Medulla oblongata (tissue), 1 donor: Measurements from ENCODE around the gene SULT4A1.

ENCODE experiments used
- DNase-seq: peaks from one replicate; pipeline ENCODE4 v3.0.0-alpha.2; 2015; ENCODE audit errors: extremely low spot score

The SULT4A1 gene

DNA sequence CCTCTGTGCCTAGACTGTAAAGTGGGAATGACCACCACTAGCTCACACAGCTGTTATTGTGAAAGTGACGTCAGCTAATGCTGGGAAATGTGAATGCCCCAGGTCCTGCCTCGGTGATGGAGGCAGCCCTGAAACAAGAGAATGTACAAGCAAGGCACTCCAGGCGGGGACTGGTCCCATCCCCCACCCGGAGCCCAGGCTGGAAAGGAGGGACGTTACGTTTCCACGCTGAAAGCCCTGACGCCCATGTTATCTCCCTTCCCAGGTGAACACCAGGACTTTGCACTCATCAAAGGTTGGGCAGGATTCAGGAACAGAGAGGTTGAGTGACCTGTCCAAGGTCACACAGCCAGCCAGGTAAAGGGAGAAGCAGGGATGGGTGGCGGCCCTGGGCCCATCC, 784 bp downstream of the SULT4A1 start:
- DNase-seq = no peak

DNA sequence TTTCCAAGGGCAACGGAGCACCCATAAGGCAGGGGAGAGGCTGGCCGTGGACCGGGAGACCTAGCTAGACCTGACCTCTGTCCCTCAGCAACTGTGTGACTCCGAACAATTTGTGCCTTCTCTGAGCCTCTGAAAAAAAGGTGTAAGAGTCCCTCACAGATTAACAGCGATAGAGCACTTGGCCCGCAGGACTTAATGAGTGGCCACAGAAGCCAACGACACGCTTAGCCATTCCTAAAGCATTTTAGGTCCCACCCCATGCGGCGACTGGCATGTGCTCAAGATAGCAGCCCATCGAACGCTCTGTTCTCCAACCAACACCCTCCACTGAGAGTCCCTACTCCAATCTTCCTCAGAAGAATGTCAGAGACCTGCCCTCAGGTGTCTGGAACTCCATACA, 1.5 kb downstream of the SULT4A1 start:
- DNase-seq = no peak

DNA sequence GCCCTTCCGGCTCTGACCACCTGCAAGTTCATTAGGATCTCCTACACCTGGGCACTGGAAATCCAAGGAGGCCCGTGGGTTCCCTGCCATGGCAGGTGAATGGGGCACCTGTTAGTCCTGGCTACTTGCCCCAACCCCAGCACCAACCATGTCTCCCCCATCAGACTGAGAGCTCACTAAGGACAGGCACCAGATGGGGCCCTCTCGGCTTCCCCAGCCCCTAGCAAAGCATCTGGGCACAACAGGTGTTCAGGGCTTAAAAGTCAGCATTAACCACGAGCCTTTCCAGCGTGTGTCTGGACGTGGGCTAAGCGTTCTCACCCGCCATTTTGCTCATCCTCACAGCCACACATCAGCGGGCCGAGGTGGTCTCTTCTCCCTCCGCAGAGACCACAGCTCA, 2.2 kb downstream of the SULT4A1 start:
- DNase-seq = no peak

- no peak for DNase-seq
Measured at GRCh38 chr22:43859621-43860020, 2.7 kb downstream of the SULT4A1 start.

GRCh38 chr22:43859176-43859575, 3.1 kb downstream of the SULT4A1 start:
- DNase-seq = no peak

DNA sequence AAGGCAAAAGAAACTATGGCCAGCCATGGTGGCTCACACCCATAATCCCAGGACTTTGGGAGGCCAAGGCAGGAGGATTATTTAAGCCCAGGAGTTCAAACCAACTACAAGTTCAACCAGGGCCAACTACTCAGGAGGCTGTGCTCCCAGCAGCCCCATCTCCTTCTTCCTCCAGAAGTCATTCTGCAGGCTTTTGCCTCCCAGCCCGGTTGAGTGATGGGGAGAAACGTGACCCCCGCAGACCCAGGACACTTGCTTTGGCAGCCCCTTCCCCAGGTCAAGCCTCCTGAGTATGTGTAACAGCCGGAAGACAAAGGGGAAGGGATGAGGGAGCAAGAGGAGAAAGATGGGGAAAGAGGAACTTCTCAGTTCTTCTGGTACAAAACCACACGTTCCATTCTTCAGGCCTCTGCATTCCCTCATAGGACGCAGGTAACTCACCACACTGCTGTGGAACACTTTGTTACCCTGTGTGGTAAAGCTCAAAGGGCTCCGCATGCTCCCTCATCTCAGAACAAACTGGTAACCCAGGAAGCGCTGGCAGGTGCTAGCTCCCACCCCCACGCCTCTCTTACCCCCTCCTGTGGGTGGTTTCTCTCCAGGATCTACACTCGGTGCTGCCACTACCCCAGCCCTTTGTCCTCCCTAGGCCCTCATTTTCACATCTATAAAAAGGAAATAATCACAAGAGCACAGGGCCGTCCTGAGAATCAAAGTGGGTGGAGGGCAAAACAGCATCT, 4.0 kb downstream of the SULT4A1 start:
- no peak for DNase-seq

DNA sequence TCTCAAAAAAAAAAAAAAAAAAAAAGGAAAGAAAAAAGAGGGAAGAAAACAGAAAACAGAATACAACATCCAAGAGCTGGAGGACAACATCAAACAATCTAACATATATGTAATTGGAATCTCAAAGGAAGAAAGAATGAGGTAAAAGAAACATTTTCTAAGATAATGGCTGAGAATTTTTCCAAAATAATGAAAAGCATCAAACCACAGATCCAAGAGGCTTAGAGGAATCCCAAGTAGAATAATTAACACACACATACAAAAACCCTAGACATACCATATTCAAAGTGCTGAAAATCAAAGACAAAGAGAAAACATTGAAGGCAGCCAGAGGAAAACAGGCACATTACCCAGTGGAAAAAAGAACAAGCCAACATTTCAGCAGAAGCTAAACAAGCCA, 4.9 kb downstream of the SULT4A1 start:
- no peak for DNase-seq

DNA sequence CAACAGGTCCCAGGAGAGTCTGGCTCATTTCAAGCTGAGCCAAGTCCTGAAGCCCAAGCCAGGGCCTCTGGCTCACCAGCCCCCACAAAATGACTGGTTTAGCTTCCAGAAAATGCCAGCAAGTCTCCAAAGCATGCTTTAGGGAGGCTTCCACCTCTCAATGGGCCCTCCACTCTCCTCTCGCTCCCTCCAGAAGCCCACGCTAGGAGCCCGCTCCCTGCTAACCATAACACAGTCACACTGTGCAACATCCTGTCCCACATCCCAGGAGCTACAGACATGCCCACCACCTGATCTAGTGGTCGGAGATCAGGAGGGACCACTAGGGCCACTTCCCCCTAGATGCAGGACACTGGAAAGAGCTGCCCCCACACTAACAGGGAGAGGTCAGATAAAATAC, 6.9 kb downstream of the SULT4A1 start:
- no peak for DNase-seq

- DNase-seq = no peak
Measured at GRCh38 chr22:43854786-43855271, 7.5 kb downstream of the SULT4A1 start.

- DNase-seq = no peak
Measured at GRCh38 chr22:43854121-43854785, 8.1 kb downstream of the SULT4A1 start.

DNA sequence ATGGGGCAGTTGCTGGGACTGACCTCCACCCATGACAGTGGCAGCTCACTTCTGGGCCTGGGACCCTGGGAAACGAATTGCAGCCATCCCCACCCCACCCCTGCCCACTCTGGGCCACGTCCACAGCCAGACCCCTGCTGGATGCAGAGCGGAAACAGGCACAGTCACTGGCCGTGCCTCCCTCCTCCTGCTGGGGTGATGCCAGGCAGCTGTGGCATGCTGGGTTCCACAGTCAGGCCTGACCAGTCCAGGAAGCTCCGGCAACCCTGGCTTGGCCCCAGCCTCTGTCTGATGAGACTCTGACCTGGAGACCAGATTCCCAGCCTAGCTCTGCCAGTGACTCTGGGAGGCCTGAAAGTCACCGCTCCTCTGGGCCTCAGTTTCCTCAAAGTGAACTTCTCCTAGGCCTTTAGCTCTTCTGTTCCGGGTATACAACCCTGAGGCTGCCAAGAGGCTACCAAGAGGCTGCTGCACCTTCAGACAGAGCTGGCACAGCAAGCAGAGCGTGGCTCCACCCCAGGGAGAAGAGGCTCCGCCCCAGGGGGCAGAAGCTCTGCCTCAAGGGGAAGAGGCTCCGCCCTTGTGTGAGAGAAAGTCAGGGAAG, 8.9 kb downstream of the SULT4A1 start:
- no peak for DNase-seq

DNA sequence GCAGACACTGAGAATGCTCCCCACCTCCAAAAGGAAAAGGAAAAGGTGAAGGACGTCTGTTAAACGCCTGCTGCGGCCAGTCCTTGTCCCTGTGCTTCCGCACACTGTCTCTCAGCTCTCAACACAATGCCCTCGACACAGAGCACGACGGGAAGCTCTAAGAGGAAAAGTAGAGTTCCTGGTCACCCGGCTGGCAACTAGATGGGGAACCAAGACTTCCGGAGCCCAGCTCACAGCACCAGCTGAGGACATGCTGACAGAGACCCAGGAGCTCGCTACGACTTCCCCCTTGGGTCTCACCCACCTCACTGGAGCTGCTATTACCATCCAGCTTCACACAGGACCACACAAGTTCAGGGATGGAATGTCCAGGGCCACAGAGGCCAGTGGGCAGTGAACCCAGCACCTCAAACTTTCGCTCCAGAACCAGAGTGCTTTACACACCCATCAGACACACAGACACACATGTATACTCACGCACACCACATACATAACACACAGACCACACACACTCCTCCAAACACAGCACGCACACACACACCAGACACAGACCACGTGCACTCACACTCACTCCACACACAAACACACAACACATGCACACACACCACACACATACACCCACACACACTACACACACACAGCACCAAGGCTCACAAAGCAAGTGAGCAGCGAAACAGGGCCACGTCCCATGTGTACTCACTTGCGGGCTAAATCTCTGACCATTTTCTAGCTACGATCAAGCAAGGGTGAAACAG, 9.6 kb downstream of the SULT4A1 start:
- peak; percentile 17 for DNase-seq

DNA sequence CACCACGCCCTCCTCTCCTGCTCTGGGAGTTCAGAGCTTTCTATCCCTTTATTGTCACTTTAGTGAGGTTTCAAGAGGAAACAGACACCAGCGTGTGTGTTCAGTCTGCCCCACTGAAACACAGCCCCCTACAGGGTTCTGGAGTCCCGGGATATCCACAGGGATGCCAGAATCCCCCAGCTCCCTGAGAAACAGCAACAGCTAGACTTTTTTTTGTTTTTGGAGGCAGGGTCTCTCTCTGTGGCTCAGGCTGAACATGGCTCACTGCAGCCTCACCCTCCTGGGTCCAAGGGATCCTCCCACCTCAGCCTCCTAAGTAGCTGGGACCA, 10.4 kb downstream of the SULT4A1 start:
- no peak for DNase-seq

GRCh38 chr22:43851058-43851978, 11.0 kb downstream of the SULT4A1 start:
- DNase-seq = no peak

GRCh38 chr22:43850529-43850928, 11.8 kb downstream of the SULT4A1 start:
- DNase-seq = no peak

DNA sequence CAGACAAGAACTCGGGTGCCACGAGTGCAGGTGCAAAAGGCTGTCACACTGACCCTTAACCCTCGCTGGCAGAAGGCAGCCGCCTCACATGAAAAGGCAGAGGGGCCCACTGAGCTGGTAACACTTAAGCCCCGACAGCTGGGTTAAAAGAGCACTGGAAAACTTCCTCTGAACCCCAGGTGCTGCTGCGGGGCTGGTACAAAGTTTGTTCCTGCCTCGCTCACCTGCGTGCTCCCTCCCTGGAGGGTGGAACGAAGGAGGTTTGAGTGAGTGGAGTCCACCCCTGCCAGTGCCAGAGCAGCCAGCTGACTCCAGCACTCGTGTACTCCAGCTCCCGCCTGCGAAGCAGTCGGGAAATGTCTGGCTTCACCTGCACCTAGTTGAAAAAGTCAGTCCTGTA, 12.6 kb downstream of the SULT4A1 start:
- no peak for DNase-seq

DNA sequence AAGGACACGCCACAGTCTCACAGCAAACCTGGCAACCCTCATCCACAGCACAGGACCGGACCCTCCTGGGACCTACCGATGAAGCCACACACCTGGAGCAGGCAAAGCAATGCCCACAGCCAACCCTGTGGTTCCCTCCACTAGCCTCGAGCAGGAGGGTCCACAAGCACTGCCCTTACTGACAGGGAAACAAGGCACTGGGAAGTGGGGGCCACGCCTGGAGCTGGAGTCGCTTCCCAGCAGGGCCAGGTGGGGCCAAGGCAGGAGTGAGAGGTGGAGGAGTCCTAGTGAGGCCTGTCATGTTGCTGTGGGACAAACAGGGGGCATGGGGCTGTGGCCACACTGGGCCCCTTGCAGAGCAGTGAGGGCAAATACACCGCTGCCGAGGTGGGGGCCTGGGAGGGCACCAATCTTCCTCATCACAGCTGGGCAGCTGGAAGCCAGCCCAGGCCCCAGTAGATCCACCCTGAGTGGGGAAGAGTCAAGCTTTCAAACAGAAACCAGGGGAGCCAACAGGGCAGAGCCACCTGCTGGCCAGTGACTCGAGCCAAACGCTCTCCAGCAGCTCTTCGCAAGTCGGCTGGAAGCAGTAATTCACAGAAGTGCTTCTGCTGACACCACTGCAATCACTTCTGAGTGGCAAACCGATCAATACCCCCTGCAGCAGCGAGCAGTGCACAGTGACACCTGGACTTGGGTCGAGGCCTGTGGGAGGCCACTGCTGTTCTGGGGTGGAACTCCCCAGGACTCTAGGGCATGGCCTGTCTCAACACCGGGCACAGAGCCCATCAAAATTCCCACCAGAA, 13.7 kb downstream of the SULT4A1 start:
- no peak for DNase-seq

DNA sequence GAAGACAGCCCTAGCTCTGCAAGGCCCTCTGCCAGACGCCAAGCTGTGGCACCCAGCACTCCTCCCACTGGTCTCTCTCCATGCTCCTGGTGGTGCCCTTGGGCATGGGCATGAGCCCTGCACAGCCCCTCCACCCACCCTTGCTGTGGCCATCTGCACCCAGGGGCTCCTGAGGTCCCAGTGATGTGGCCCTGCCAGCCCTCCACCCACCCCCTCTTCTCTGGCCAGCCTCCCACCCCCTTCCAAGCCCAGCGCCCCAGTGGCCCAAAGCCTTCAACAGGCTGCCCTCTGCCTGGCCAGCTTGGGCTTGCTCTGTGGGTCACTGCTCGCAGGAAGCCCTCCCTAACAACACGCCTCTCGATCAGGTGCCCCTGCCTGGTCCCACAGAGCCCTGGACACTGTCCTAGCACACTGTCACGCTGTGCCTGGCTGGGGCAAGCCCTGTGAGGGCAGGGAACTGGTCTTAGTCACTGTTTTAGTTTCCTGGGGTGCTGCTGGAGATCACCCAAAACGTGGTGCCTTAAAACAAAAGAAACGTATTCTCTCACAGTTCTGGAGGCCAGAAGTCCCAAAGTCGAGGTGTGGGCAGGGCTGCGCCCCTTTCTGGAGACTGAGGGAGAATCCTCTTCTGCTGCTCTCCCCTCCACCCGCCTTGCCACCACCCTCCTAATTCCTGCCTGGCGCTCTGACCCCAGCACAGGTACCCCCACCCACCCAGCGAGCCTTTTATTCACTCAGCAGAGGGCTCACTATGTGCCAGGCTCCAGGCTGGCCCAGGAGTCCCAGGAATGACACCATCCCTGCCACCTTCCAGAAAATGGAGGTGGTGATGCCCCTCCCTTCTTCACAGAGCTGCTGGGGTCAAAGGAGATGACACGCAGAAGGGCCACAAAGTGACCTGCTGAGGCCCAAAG, 14.7 kb downstream of the SULT4A1 start:
- no peak for DNase-seq

- no peak for DNase-seq
Measured at GRCh38 chr22:43846966-43847365, 15.3 kb downstream of the SULT4A1 start.
